OCI-LY7 (cell line): ENCODE measurements around the gene ANKRD9. TPM values are rescaled to one million over a fixed set of nuclear protein-coding genes. Genes with fewer than 3 reads are reported as not detected.

Experiments
- BruUV-seq: library from RNA; stranded (reverse); fragments of 400-500 nt; replicated peaks from 2 replicates; lab custom pipeline; 2021; lab: Mats Ljungman, UMichigan
- CTCF ChIA-PET: fragments of 300-600 bp; sonication (Branson Sonifier 250); formaldehyde crosslinking; loops from one replicate; lab custom pipeline; 2022; ENCODE audit warnings: antibody characterized with exemption; ENCODE audit not compliant: unreplicated experiment; lab: Charles Lee
- POLR2A ChIA-PET: fragments of 300-600 bp; sonication (Branson Sonifier 250); formaldehyde crosslinking; loops from one replicate; lab custom pipeline; 2022; ENCODE audit warnings: antibody characterized with exemption; lab: Charles Lee
- DNase-seq: peaks from one replicate; pipeline ENCODE4 v3.0.0-alpha.2; 2015; ENCODE audit warnings: low spot score
- H2AFZ ChIP-seq: fragments of 200-600 bp; sonication (generic), shearing (Covaris generic); 2 replicates; pipeline ENCODE4 v1.6.1; 2014; ENCODE audit warnings: mild to moderate bottlenecking, antibody characterized with exemption, low read length, moderate library complexity
- H3K27ac ChIP-seq: fragments of 200-600 bp; sonication (generic); 2 replicates; pipeline ENCODE4 v1.5.1; 2014; ENCODE audit warnings: mixed run types, low read depth, mild to moderate bottlenecking, moderate library complexity, low read length, inconsistent platforms; ENCODE audit not compliant: poor library complexity, severe bottlenecking
- H3K36me3 ChIP-seq: fragments of 200-600 bp; sonication (generic); 2 replicates; pipeline ENCODE4 v1.6.1; 2014; ENCODE audit warnings: mild to moderate bottlenecking, antibody characterized with exemption, low read length, moderate library complexity, mixed read lengths; ENCODE audit not compliant: insufficient read depth
- H3K4me1 ChIP-seq: fragments of 200-600 bp; sonication (generic); 2 replicates; pipeline ENCODE4 v1.5.1; 2014; ENCODE audit warnings: mild to moderate bottlenecking, low read length; ENCODE audit not compliant: insufficient read depth, poor library complexity, severe bottlenecking
- H3K4me2 ChIP-seq: fragments of 200-600 bp; sonication (generic); 2 replicates; pipeline ENCODE4 v1.6.1; 2014; ENCODE audit warnings: mild to moderate bottlenecking, low read length
- H3K4me3 ChIP-seq: fragments of 200-600 bp; sonication (generic); 2 replicates; pipeline ENCODE4 v1.5.1; 2014; ENCODE audit warnings: mild to moderate bottlenecking, low read depth, low read length; ENCODE audit not compliant: poor library complexity, severe bottlenecking
- H3K79me2 ChIP-seq: fragments of 200-600 bp; sonication (generic); 2 replicates; pipeline ENCODE4 v1.6.1; 2016; ENCODE audit warnings: low read depth, mild to moderate bottlenecking, low read length, moderate library complexity, mixed read lengths; ENCODE audit not compliant: insufficient read depth
- H3K9me2 ChIP-seq: fragments of 200-600 bp; sonication (generic); 2 replicates; pipeline ENCODE4 v1.6.1; 2016; ENCODE audit warnings: mild to moderate bottlenecking, low read length, mixed read lengths; ENCODE audit not compliant: insufficient read depth
- H3K9me3 ChIP-seq: fragments of 200-600 bp; sonication (generic); 2 replicates; pipeline ENCODE4 v1.6.1; 2014; ENCODE audit warnings: mild to moderate bottlenecking, mixed run types, low read length, mixed read lengths
- H4K20me1 ChIP-seq: fragments of 200-600 bp; sonication (generic); 2 replicates; pipeline ENCODE4 v1.6.1; 2014; ENCODE audit warnings: mild to moderate bottlenecking, antibody characterized with exemption, low read length, moderate library complexity, mixed read lengths; ENCODE audit not compliant: insufficient read depth
- CTCF ChIP-seq: fragments of 200-600 bp; sonication (generic); conservative IDR thresholded peaks from 2 replicates; pipeline ENCODE4 v1.5.1; 2014; ENCODE audit warnings: mild to moderate bottlenecking, antibody characterized with exemption, low read length, moderate library complexity, mixed read lengths
- EZH2phosphoT487 ChIP-seq: fragments of 200-600 bp; sonication (generic); IDR thresholded peaks from 2 replicates; pipeline ENCODE4 v1.6.1; 2018; ENCODE audit warnings: low read depth, borderline replicate concordance, mild to moderate bottlenecking, mixed run types, antibody characterized with exemption, low read length, moderate library complexity, mixed read lengths
- intact Hi-C: fragments of 100-400 bp; cut with micrococcal nuclease; formaldehyde crosslinking; loops from one replicate; pipeline ENCODE4 v1.10.0; 2022; ENCODE audit not compliant: unreplicated experiment
- total RNA-seq, 2 experiments: library from RNA; depleted of rRNA in 1 of 2; stranded (reverse); fragments of >200 nt in 1 of 2; shearing (Covaris generic) in 1 of 2; gene quantifications; 2 replicates each; pipeline ENCODE4 v1.2.3, GENCODE V29; 2014 to 2022

ANKRD9 gene
- total RNA-seq, 2 experiments from 2014 or later, result 1.2 to 1.9 TPM

GRCh38 chr14:102506626-102506925 is 3.0 kb downstream of the ANKRD9 start:
- no peaks in the 10 kb centered on the region for H3K9me2 ChIP-seq
- intact Hi-C loops, result no loop called here
- H3K9me3 ChIP-seq, result no peaks in the 10 kb centered on the region
- no peak overlapping the region for H2AFZ ChIP-seq
- H3K36me3 ChIP-seq, result no peaks in the 10 kb centered on the region
- CTCF ChIA-PET, result interaction anchor here (0.6 kb wide), 1 partner anchor 245 kb away, joined by 3 read pairs; no protein-coding TSS in a partner anchor
- no peak for DNase-seq
- no peaks in the 10 kb centered on the region for H3K79me2 ChIP-seq
- H3K27ac ChIP-seq, result no peak overlapping the region
- POLR2A ChIA-PET, result no interaction called here
- peaks cover 11% of the 10 kb centered on the region for H3K4me1 ChIP-seq
- TF ChIP-seq CTCF (no peak), EZH2phosphoT487 (no peak)
- BruUV-seq, result no TSS peak
- no peak overlapping the region for H3K4me3 ChIP-seq
- no peak overlapping the region for H3K4me2 ChIP-seq
- H4K20me1 ChIP-seq, result no peaks in the 10 kb centered on the region

- no peaks in the 10 kb centered on the region for H3K9me2 ChIP-seq
- intact Hi-C loops, result no loop called here
- ChIA-PET POLR2A (interaction anchor here (0.5 kb wide), 1 partner anchor 309 kb away, joined by 3 read pairs; no protein-coding TSS in a partner anchor), CTCF (interaction anchor here (0.6 kb wide), 1 partner anchor 245 kb away, joined by 3 read pairs; no protein-coding TSS in a partner anchor)
- H3K79me2 ChIP-seq, result no peaks in the 10 kb centered on the region
- H3K4me3 ChIP-seq, result no peak overlapping the region
- H3K4me1 ChIP-seq, result peaks cover 11% of the 10 kb centered on the region
- H3K27ac ChIP-seq, result no peak overlapping the region
- H2AFZ ChIP-seq, result no peak overlapping the region
- no peak for TF ChIP-seq EZH2phosphoT487
- no peak for TF ChIP-seq CTCF
- H3K4me2 ChIP-seq, result no peak overlapping the region
- H3K36me3 ChIP-seq, result no peaks in the 10 kb centered on the region
- H3K9me3 ChIP-seq, result no peaks in the 10 kb centered on the region
- DNase-seq, result no peak
- no TSS peak for BruUV-seq
- no peaks in the 10 kb centered on the region for H4K20me1 ChIP-seq
Observed at GRCh38 chr14:102505775-102506625, 3.6 kb downstream of the ANKRD9 start.
